Activated CD4-positive, alpha-beta T cell treated with anti-CD3 and anti-CD28 coated beads, Interleukin-2, amount 50 U/mL, for 24 hours (primary cell): ENCODE data around the gene CLK1.
"Not testable (repeated sequence)": the region's sequence is repeated elsewhere in the genome, so short reads cannot be mapped to it uniquely, and the experiment has no call there.

Experiments
- DNase-seq, 2 donors: peaks; one replicate each; pipeline ENCODE4 v3.0.0-alpha.2; 2020; ENCODE audit warnings: low read depth in 1 of 2, low spot score in 1 of 2

Gene CLK1

GRCh38 chr2:200864176-200865034, at the start of gene CLK1:
Gene CLK1 (minus strand): TSS chr2:200864658. CDS start chr2:200861862, 2,796 bp downstream.
- peak; percentile 90 to 94 for DNase-seq

- DNase-seq = no peak
Measured at GRCh38 chr2:200913654-200914053, 49.2 kb upstream of the CLK1 start.

GRCh38 chr2:200909958-200910357, 45.5 kb upstream of the CLK1 start:
- no peak for DNase-seq

GRCh38 chr2:200905618-200906296, 41.3 kb upstream of the CLK1 start:
- peak in 1 of 2 donors; percentile 12 for DNase-seq

- DNase-seq = peak; percentile 30 to 72
Measured at GRCh38 chr2:200901459-200902072, 37.1 kb upstream of the CLK1 start.

- no peak for DNase-seq
Measured at GRCh38 chr2:200899482-200899881, 35.0 kb upstream of the CLK1 start.

GRCh38 chr2:200888704-200889625, 24.5 kb upstream of the CLK1 start, which contains the start of the genes NIF3L1 and PPIL3:
Gene NIF3L1 (plus strand): TSS chr2:200889371. CDS start chr2:200891944, 2,573 bp downstream.
Gene PPIL3 (minus strand): TSS chr2:200889077. CDS start chr2:200887615, 1,462 bp downstream.
- peak; percentile 94 to 97 for DNase-seq

GRCh38 chr2:200881715-200882249, 17.3 kb upstream of the CLK1 start:
- DNase-seq = not testable (repeated sequence)

- DNase-seq = no peak
Measured at GRCh38 chr2:200878289-200878880, 13.9 kb upstream of the CLK1 start.

GRCh38 chr2:200877443-200877842, 13.0 kb upstream of the CLK1 start:
- DNase-seq = no peak

GRCh38 chr2:200873560-200873959, 9.1 kb upstream of the CLK1 start:
- no peak for DNase-seq

- DNase-seq = no peak
Measured at GRCh38 chr2:200871151-200871550, 6.7 kb upstream of the CLK1 start.

GRCh38 chr2:200869014-200869413, 4.6 kb upstream of the CLK1 start:
- DNase-seq = no peak

- no peak for DNase-seq
Measured at GRCh38 chr2:200863782-200864175, 679 bp downstream of the CLK1 start.

- DNase-seq = peak; percentile 24 to 72
Measured at GRCh38 chr2:200862532-200863000, 1.9 kb downstream of the CLK1 start.

GRCh38 chr2:200861617-200862155, 2.8 kb downstream of the CLK1 start:
- no peak for DNase-seq

- DNase-seq = peak in 1 of 2 donors; percentile 19
Measured at GRCh38 chr2:200860092-200860795, 4.2 kb downstream of the CLK1 start.

- DNase-seq = no peak
Measured at GRCh38 chr2:200856806-200857205, 7.7 kb downstream of the CLK1 start.

GRCh38 chr2:200852605-200853004, 11.9 kb downstream of the CLK1 start:
- DNase-seq = no peak
